Ishikawa (cell line): ENCODE data around the gene USP20.

Experiments used
- CREB1 ChIP-seq: IDR thresholded peaks from 2 replicates; pipeline ENCODE4 v1.6.1; 2012; ENCODE audit warnings: low read depth
- EP300 ChIP-seq: IDR thresholded peaks from 2 replicates; pipeline ENCODE4 v1.6.1; 2012; ENCODE audit warnings: borderline replicate concordance
- FOXM1 ChIP-seq: IDR thresholded peaks from 2 replicates; pipeline ENCODE4 v1.6.1; 2012; ENCODE audit warnings: low read depth, borderline replicate concordance
- NFIC ChIP-seq: IDR thresholded peaks from 2 replicates; pipeline ENCODE4 v1.6.1; 2012
- TAF1 ChIP-seq: IDR thresholded peaks from 2 replicates; pipeline ENCODE4 v1.6.1; 2012; ENCODE audit warnings: low read depth, mild to moderate bottlenecking
- YY1 ChIP-seq: IDR thresholded peaks from 2 replicates; pipeline ENCODE4 v1.6.1; 2012; ENCODE audit warnings: low read depth
- ZBTB7A ChIP-seq: IDR thresholded peaks from 2 replicates; pipeline ENCODE4 v1.6.1; 2012; ENCODE audit warnings: low read depth
- TF ChIP-seq, protein P1 (sequence below): IDR thresholded peaks from 2 replicates; pipeline ENCODE4 v1.6.1; 2012
- TF ChIP-seq, protein P2 (sequence below): IDR thresholded peaks from 2 replicates; pipeline ENCODE4 v1.6.1; 2012; ENCODE audit warnings: low read depth, mild to moderate bottlenecking

DNA sequence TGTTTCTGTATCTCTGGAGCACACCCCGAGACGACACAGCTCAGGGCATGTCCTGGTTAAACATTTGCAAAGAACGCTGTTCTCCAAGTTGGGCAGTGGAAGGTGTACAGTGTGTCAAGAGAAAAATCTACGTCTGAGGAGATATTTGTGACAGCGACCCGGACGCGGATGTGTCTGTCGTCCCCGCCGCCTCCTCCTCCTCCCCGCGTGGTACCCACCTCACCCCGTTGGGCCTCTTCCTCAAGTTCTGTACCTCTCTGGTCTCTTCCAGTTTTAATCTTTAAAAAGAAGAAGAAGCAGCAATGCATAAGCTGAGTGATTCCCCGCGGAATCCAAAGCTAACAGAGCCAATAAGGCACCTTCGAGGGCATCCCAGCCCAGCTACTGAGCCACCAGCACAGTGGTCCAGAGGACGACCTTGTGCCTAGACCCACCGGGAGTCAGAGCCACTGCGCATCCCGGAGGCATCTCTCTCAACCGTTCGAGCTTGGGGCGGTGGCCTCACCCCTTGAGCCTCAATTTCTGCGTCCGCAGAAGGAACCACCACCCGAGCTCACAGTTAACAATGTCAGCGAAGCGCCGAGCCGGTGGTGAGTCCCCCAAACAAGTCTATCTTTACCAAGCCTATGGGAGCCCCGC is 650 bp upstream of the USP20 start:
- TF ChIP-seq, protein P1, sequence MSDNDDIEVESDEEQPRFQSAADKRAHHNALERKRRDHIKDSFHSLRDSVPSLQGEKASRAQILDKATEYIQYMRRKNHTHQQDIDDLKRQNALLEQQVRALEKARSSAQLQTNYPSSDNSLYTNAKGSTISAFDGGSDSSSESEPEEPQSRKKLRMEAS = no peak
- TF ChIP-seq ZBTB7A (no peak; the same call in 1 of the 2 replicates), EP300 (no peak), CREB1 (no peak), NFIC (no peak), TAF1 (no peak), FOXM1 (no peak), YY1 (no peak)
- TF ChIP-seq, protein P2, sequence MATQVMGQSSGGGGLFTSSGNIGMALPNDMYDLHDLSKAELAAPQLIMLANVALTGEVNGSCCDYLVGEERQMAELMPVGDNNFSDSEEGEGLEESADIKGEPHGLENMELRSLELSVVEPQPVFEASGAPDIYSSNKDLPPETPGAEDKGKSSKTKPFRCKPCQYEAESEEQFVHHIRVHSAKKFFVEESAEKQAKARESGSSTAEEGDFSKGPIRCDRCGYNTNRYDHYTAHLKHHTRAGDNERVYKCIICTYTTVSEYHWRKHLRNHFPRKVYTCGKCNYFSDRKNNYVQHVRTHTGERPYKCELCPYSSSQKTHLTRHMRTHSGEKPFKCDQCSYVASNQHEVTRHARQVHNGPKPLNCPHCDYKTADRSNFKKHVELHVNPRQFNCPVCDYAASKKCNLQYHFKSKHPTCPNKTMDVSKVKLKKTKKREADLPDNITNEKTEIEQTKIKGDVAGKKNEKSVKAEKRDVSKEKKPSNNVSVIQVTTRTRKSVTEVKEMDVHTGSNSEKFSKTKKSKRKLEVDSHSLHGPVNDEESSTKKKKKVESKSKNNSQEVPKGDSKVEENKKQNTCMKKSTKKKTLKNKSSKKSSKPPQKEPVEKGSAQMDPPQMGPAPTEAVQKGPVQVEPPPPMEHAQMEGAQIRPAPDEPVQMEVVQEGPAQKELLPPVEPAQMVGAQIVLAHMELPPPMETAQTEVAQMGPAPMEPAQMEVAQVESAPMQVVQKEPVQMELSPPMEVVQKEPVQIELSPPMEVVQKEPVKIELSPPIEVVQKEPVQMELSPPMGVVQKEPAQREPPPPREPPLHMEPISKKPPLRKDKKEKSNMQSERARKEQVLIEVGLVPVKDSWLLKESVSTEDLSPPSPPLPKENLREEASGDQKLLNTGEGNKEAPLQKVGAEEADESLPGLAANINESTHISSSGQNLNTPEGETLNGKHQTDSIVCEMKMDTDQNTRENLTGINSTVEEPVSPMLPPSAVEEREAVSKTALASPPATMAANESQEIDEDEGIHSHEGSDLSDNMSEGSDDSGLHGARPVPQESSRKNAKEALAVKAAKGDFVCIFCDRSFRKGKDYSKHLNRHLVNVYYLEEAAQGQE = no peak
